ENCODE measurements around the gene MRGPRG.

DNA sequence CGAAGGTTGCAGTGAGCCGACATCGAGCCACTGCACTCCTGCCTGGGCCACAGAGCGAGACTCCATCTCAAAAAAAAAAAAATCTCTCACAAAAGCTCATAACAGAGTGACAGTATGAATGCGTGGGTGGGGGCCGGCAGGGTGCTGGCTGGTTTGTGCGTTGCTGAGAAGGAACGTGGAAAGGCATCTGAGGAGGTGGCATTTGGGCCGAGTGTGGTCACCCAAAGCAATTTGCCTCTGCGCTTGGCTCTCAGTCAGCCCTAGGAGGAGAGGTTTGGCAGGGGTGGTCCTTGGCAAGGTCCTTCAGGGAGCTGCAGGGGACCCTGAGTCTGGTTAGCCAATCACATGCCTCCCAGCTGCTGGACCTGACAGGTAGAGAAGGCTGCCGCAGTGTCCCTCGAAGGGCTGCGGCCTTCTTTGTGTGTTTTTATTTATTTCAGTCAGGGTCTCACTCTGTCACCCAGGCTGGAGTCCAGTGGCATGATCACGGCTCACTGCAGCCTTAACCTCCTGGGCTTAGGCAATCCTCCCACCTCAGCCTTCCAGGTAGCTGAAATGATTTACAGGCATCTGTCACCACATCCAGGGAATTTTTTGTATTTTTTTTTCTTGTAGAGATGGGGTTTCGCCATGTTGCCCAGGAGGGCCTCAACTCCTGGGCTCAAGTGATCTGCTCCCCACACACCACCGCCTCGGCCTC, 30.0 kb downstream of the MRGPRG start:
- TF ChIP-seq, protein P1, sequence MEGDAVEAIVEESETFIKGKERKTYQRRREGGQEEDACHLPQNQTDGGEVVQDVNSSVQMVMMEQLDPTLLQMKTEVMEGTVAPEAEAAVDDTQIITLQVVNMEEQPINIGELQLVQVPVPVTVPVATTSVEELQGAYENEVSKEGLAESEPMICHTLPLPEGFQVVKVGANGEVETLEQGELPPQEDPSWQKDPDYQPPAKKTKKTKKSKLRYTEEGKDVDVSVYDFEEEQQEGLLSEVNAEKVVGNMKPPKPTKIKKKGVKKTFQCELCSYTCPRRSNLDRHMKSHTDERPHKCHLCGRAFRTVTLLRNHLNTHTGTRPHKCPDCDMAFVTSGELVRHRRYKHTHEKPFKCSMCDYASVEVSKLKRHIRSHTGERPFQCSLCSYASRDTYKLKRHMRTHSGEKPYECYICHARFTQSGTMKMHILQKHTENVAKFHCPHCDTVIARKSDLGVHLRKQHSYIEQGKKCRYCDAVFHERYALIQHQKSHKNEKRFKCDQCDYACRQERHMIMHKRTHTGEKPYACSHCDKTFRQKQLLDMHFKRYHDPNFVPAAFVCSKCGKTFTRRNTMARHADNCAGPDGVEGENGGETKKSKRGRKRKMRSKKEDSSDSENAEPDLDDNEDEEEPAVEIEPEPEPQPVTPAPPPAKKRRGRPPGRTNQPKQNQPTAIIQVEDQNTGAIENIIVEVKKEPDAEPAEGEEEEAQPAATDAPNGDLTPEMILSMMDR (IDR thresholded peaks at IDR 0.05), result no peak
- no peak for TF ChIP-seq POLR2A (IDR thresholded peaks at IDR 0.05)
- no peak for TF ChIP-seq EP300 (IDR thresholded peaks at IDR 0.05)
